SW 1271 (cell line): ENCODE measurements around the gene FNIP2.
"Not testable (repeated sequence)": the region's sequence is repeated elsewhere in the genome, so short reads cannot be mapped to it uniquely, and the experiment has no call there.

Experiments used
- DNase-seq, 2 experiments: peaks; one replicate each; lab custom pipeline; 2025; lab: John Stamatoyannopoulos, UW

FNIP2 gene

DNA sequence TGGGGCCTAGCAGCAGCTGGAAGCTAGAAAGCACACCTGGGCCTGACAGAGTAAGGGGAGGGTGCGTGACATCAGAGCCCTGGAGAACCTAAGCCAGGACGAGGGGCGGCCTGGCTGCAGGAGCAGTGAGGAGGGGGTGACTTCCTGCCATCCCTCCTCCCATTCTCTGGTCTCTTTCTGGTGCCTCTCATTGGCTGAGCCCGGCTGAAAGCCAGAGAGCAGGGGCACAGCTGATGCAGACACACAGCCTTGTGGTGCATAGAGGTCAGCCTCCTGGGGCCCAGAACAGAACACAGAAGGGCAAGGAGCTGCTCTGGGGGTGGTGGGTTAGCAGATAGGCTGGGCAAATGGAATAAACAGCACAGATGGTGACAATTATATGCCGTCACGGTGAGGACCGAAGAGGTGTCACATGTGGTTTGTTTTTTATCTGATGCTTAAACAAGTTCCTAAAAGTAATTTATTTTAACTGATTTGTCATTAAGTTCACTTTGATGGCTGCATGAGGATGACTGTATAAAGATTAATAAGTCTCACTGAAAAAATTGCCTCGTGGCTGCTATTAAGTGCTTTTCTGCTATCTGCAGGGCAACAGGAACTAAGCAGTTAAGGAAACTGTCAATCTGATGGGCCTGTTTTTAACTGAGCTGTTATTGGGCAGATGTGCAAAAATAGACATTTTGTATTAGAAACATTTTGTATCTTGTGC, 102.0 kb downstream of the FNIP2 start:
- DNase-seq, result no peak

DNA sequence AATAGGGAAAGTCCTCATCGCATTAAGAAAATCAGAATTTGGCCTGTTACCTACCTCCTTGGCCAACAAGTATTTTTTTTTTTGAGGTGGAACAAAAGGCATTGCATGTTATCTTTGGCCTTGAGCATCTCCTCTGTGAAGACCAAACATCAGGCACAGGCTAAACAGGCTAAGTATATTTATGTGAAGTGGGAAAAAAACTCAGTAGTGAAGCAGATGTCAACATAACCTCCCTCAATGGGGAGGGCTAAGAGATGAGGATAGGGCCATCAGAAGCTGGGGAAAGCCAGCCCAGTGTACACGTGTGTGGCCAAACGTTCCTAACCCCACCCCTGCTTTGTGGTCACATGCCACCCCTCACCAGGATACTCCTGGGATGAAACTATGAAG, 102.5 kb downstream of the FNIP2 start:
- DNase-seq, result no peak

GRCh38 chr4:158873795-158874401, 105.1 kb downstream of the FNIP2 start:
- peak; percentile 15 to 75 for DNase-seq

DNA sequence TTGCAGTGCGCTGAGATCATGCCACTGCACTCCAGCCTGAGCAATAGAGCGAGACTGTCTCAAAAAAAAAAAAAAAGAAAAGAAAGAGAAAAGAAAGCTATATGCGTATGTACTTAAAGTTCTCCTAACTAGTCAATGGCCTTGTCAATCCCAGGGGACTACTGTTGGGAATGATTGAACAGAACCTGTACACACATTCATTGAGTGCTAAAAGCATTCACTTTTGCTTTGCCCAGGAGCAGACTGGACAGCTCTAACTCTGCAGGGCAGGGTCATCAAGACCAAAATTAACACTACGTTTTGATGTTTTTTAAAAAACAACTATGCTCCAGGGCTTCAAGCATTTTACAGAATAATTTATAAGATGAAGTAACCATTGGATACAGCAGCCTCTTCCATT, 106.2 kb downstream of the FNIP2 start:
- no peak for DNase-seq

DNA sequence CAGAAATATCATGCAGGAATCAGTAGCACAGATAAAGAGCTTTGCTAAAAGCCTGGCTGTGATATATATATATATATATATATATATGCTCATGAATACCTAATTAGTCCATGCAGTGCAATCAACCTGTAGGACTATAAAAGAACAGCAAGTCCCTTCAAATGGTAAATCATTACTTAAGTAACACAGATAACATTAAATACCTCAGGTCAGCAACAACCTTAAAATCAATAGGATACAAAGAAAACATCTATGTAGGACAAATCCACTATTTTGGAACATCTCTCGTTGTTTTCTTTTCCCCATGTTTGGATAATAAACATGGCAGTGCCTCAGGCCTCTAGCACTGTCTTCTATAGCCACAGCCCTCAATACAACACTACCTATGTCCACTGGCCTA, 106.6 kb downstream of the FNIP2 start:
- no peak for DNase-seq

GRCh38 chr4:158877069-158877468, 108.2 kb downstream of the FNIP2 start:
- DNase-seq, result no peak

- not testable (repeated sequence) for DNase-seq
Measured at GRCh38 chr4:158882142-158882541, 113.3 kb downstream of the FNIP2 start.

- no peak for DNase-seq
Measured at GRCh38 chr4:158884280-158884679, 115.5 kb downstream of the FNIP2 start.

GRCh38 chr4:158885564-158885963, 116.7 kb downstream of the FNIP2 start:
- no peak for DNase-seq

DNA sequence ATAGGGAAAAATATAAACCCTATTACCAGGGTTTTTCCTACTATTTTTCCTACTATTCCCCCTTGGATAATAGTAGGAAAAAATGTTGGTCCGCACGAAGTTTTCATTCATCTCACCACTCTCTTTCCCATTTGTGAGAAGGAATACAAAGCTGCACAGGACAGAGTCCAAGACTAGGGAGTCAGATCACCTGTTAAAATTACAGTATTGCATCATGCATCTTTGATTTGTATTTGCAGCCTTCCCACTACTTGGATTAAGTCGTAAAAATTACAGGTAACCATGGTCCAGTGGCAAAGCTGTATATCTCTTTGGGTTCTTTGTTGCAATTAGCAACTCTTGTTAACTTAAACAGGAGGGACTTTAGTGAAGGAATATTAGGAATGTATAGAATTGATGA, 121.5 kb downstream of the FNIP2 start:
- no peak for DNase-seq

DNA sequence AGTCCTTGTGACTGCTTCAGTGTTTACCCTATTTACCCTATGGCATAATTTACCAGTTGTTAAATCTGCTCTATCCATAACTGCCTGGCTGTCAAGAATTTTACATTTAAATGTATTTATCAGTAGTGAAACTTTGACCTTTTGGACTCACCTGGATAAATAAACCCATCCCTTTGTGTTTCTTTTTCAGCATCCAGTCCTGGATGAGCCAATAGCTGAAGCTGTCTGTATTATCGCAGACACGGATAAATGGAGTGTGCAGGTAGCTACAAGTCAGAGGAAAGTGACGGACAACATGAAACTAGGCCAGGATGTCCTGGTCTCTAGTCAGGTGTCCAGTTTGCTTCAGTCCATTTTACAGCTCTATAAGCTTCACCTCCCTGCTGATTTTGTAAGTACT, 122.4 kb downstream of the FNIP2 start:
- no peak for DNase-seq

DNA sequence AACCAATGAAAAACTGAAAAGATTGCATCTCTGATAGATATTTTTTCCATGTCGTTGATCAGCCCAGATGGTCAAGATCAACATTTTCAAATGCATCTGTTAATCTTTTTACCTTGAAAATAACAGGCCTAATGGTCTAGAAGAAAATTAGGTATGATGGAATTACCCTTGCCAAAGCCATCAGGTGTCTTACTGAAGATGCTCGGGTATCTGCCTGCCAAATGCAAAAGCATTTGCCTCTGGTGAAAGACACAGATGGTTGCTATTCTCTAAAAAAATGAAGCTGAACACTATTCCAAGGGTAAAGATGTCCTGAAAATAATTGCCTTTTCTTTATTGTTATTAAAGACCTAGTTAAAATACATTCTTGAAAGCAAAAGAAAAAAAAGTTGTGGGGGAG, 126.0 kb downstream of the FNIP2 start:
- DNase-seq, result no peak

DNA sequence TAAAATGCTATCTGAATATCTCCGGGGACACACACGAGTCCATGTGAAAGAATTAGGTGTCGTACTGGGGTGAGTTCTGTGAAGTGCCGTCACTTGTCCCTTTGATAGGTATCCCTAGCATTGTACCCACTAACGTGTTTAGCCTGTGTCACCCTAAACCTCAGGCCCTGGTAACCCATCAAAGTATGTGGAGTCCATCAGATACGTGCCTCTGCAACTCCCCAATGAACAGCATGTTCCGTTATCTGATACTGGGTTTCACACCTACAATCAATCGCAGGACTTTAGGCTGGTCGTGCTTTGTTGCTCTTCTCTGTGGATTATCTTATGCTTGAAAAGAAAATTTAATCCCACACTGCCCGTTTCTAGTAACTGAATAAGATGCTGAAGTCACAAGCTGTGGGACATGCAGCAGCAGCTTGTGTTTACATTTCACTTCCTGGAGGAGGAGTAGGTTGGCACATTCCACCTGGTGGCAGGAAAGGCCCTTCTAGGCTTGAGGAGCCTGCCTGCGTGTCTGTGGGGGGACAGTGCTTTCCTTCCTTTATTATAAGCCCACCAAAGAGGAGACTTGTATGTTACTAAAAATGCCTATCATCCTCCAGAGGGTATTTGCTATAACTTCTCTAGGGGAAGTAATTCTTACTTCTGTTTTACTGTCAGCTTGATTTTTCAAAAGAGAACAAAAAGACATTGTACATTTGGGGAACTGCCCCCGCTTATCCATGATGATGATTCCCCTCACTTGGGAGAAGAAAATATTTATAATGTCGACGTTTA, 127.2 kb downstream of the FNIP2 start:
- DNase-seq, result peak in 1 of 2 experiments; percentile 6

DNA sequence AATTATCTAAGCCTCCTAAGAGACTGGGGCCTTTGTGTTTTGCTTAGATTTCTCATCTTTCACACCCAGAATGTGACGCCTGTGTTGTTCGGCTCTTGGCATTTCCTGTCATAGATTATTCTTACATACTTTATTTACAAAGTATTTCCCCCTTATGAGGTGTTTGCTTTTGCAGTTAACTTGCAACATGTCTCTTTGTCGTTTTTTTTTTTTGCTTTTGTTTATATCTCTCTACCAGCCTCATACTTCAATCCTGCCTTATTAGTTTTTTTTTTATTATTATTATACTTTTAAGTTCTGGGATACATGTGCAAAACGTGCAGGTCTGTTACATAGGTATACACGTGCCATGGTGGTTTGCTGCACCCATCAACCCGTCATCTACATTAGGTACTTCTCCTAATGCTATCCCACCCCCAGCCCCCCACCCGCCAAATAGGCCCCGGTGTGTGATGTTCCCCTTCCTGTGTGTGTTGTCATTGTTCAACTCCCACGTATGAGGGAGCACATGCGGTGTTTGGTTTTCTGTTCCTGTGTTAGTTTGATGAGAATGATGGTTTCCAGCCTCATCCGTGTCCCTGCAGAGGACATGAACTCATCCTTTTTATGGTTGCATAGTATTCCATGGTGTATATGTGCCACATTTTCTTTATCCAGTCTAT, 127.9 kb downstream of the FNIP2 start:
- peak in 1 of 2 experiments; percentile 4 for DNase-seq

GRCh38 chr4:158900408-158900807, 131.6 kb downstream of the FNIP2 start:
- not testable (repeated sequence) for DNase-seq

DNA sequence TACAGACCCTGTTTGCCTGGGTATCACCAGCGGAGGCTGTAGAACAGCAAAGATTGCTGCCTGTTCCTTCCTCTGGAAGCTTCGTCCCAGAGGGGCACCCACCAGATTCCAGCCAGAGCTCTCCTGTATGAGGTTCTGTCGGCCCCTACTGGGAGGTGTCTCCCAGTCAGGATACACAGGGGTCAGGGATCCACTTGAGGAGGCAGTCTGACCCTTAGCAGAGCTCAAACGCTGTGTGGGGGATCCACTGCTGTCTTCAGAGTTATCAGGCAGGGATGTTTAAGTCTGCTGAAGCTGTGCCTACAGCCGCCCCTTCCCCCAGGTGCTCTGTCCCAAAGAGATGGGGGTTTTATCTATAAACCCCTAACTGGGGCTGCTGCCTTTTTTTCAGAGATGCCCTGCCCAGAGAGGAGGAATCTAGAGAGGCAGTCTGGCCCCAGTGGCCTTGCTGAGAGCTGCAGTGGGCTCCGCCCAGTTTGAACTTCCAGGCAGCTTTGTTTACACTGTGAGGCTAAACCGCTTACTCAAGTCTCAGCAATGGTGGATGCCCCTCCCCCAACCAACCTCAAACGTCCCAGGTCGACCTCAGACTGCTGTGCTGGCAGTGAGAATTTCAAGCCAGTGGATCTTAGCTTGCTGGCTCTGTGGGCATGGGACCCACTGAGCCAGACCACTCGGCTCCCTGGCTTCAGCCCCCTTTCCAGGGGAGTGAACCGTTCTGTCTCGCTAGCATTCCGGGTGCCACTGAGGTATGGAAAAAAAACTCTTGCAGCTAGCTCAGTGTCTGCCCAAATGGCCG, 133.7 kb downstream of the FNIP2 start:
- not testable (repeated sequence) for DNase-seq

- DNase-seq, result no peak
Measured at GRCh38 chr4:158903079-158903456, 134.2 kb downstream of the FNIP2 start.

- DNase-seq, result no peak
Measured at GRCh38 chr4:158903472-158904043, 134.7 kb downstream of the FNIP2 start.

- no peak for DNase-seq
Measured at GRCh38 chr4:158904815-158905214, 136.0 kb downstream of the FNIP2 start.

DNA sequence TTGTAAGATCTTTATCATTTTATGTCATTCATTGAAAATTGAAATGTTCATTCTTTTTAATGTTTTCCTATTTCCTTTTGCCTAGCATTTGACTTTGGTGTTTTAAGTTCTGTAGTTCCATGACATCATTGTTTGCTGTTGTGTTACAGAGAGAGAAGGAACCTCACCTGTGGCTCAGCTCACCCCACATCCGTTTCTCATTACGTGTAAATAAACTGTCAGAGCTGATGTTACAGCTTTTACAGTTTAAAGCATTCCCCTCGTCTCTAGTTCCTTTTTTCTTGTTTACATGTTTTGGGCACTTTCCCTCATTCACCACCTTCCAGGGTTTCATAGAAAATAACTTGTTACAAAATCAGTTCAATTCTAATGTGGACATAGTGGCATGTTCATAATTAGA, 137.2 kb downstream of the FNIP2 start:
- DNase-seq, result no peak

- no peak for DNase-seq
Measured at GRCh38 chr4:158912390-158912789, 143.6 kb downstream of the FNIP2 start.
